ENCODE measurements around the gene CEP72.

DNA sequence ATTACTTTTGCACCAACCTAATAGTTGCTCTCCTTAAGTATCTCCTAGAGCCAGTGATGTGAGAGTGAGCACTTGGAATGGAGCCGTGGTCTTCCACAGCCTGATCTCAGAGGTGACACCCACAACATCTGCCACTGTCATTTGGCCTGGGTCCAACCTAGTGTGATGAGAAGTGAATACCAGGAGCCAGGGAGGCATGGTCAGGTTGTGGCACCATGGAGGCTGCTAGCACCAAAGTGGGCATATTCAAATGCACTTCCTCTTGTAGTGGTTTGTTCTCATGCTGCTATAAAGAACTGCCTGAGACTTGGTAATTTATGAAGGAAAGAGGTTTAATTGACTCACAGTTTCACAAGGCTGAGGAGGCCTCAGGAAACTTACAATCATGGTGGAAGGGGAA lies 22.6 kb upstream of the CEP72 start:
- TF ChIP-seq, protein P1, sequence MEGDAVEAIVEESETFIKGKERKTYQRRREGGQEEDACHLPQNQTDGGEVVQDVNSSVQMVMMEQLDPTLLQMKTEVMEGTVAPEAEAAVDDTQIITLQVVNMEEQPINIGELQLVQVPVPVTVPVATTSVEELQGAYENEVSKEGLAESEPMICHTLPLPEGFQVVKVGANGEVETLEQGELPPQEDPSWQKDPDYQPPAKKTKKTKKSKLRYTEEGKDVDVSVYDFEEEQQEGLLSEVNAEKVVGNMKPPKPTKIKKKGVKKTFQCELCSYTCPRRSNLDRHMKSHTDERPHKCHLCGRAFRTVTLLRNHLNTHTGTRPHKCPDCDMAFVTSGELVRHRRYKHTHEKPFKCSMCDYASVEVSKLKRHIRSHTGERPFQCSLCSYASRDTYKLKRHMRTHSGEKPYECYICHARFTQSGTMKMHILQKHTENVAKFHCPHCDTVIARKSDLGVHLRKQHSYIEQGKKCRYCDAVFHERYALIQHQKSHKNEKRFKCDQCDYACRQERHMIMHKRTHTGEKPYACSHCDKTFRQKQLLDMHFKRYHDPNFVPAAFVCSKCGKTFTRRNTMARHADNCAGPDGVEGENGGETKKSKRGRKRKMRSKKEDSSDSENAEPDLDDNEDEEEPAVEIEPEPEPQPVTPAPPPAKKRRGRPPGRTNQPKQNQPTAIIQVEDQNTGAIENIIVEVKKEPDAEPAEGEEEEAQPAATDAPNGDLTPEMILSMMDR (IDR thresholded peaks at IDR 0.05) = no peak
- TF ChIP-seq POLR2A (IDR thresholded peaks at IDR 0.05) = no peak

Measured in transverse colon (tissue), 3 donors.